COLO668 (cell line): Measurements from ENCODE around the gene MATCAP1.

Source experiments
- DNase-seq: peaks from one replicate; lab custom pipeline; 2025; ENCODE audit not compliant: unreplicated experiment; lab: John Stamatoyannopoulos, UW

Gene MATCAP1

GRCh38 chr16:67208154-67208896, 24.6 kb upstream of the MATCAP1 start:
- no peak for DNase-seq

DNA sequence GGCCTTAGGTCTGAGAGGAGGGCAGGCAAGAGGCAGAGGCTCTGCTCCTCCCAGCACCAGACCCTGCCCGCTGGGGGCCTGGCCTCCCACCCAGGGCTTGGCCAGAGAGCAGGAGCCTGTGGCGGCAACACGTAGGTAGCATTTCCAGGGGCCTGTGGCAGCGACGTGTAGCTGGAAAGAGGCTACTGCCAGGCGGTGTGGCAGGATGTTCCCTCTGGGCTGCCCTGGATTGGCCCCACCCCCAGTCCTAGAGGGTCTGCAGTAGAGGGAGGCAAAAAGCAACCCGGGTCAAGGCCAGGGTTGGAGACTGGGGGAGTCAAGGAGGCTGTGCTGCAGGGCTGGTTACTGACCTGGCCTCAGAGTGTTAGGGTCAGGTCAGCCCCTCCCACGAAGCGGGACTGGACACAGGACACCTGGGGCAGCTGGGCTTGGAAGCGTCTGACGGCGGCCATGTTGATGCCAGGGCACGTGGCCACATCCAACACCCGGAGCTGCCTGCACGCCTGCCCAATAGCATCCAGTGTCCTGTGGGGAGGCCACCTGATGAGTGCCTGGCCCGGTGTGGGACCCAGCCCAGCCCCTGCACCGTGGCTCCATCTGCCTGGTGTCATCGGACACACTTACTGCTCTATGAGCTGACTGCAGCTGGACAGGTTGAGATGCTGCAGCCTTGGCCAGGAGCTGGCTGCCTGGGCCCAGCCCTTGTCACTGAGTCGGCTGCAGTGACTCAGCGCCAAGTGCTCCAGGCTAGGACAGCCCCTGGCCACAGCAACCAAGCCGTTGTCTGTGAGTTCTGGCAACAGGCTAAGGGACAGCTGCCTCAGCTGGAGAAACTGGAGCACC, 23.7 kb upstream of the MATCAP1 start:
- DNase-seq: no peak

DNA sequence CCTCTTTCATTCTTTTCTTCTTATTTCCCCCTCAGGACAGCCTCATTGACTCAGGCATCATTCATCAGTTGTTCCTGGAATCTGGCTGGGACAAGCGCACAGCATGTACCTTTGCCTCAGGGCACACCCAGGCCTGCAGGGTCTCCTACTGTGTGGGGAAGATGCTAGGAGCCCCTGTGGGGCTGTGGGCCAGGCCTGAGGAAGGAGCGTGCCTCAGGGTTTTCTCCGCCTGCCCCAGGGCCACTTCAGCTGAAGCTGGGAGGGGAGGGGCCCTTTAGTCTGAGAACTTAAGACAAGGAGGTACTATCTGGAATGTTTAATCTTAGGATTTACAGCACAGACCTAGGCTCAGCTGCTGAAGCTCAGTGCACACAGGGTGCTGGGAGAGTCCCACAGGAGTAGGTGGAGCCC, 23.1 kb upstream of the MATCAP1 start:
- no peak for DNase-seq

- no peak for DNase-seq
Observed at GRCh38 chr16:67206129-67206837, 22.5 kb upstream of the MATCAP1 start.

DNA sequence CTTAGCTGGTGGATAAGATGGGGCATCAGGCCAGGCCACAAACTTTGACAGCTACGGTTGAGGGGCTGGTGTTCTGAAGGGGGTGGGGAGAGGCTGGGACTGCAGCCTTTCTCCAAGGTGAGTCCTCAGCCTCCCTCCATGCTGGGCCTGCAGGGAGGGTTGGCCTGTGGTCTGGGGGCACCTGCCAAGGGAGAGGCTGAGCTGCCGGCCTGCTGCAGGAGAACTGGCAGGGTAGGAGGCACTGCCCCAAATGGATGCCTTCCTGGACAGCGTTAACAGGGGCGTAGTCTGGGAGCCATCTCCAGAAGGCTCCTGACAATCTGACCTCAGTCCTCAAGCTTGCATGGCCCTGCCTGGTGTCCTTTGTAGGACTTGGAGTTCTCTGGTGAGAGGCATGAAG, 20.3 kb upstream of the MATCAP1 start:
- DNase-seq: no peak

DNA sequence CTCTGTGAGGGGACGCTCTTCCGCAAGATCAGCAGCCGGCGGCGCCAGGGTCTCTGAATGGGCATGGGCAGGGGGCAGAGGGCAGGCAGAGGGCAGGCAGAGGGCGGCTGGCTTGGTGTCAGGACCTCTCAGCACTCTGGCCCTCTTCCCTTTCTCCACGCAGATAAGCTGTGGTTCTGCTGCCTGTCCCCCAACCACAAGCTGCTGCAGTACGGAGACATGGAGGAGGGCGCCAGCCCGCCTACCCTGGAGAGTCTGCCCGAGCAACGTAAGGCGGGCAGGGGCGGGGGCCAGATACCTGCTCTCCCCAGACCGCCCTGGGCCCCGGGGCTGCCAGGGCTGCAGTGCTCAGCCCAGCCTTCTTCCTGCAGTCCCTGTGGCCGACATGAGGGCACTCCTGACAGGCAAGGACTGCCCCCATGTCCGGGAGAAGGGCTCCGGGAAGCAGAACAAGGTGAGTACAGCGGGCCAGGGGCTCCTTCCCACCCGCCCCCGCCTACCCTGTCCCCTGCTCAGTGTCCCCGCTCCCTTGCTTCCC, 19.3 kb upstream of the MATCAP1 start:
- no peak for DNase-seq

DNA sequence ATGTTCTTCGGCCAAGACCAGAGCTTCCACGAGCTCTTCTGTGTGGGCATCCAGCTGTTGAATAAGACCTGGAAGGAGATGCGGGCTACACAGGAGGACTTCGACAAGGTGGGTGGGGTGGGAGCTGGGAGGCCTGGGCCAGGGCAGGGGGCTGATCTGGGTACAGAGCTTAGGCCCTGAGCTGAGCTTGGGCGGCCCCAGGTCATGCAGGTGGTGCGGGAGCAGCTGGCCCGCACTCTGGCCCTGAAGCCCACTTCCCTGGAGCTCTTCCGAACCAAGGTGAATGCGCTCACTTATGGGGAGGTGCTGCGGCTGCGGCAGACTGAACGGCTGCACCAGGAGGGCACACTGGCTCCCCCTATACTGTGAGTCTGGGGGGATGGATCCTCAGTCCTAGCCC, 18.7 kb upstream of the MATCAP1 start:
- no peak for DNase-seq

DNA sequence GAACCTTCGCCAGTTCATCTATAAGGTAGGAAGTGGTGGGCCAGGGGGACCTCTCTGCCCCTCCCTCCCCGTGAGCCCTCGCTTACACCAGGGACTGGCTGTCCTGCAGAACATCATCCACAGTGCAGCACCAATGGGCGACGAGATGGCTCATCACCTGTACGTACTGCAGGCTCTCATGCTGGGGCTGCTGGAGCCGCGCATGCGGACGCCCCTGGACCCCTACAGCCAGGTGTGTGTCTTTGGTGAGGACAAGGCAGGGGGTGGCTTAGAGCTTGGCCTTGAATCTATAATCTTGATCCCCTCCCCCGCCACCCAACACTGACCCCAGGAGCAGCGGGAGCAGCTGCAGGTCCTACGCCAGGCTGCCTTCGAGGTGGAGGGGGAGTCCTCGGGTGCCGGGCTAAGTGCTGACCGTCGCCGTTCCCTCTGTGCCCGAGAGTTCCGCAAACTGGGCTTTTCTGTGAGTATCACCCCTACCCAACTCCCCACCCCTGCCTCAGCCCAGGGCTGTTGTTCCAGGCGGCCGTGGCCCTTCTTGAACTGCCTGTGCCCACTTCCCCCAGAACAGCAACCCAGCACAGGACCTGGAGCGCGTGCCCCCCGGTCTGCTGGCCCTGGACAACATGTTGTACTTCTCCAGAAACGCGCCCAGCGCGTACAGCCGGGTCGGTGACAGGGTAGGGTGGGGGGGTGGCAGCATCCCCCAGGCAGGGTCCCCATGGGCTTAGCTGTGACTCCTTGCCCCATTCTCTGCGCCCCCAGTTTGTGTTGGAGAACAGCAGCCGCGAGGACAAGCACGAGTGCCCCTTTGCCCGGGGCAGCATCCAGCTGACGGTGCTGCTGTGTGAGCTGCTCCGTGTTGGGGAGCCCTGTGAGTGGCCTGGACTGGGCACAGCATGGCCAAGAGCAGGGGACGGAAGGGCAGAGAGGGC, 17.9 kb upstream of the MATCAP1 start:
- no peak for DNase-seq

GRCh38 chr16:67200491-67200890, 16.7 kb upstream of the MATCAP1 start:
- DNase-seq: no peak

- no peak for DNase-seq
Observed at GRCh38 chr16:67199808-67200198, 16.0 kb upstream of the MATCAP1 start.

DNA sequence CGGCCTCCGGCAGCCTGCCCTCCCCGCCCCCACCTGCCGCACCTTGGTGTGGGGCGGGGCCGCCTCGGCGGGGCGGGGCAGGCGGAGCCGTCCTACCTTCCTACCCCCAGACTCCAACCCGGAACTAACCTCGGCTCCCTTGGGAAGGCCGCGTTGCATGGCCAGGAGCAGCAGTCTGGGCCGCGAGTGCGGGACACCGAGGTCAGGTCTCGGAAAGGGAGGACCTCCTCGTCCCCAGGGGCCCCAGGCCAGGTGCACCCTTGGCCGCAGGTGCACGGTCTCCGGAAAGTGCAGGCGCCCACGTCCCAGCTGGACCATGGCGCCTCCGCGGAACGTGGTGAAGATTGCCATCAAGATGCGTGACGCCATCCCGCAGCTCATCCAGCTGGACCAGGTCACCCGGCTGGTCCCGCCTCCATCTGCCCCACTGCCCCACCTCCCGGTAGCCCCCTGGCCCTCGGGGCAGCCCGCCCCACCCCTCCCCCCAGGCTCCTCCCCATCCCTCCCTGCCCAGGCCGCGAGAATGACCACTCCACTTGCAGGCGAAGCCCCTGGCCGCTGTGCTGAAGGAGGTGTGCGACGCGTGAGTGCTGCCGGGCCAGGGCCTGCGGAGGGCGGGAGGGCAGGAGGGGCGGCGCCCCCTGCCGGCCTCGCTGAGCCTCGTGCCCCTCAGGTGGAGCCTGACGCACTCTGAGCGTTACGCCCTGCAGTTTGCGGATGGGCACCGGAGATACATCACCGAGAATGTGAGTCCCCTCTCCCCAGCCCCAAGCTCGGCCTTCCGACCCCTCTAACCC, 15.4 kb upstream of the MATCAP1 start, which contains the start of gene ELMO3:
ELMO3 (plus strand) TSS at position 121 of the 797 bp plus-strand sequence; CDS start at position 317, 196 bp downstream.
- DNase-seq: peak; percentile 71

DNA sequence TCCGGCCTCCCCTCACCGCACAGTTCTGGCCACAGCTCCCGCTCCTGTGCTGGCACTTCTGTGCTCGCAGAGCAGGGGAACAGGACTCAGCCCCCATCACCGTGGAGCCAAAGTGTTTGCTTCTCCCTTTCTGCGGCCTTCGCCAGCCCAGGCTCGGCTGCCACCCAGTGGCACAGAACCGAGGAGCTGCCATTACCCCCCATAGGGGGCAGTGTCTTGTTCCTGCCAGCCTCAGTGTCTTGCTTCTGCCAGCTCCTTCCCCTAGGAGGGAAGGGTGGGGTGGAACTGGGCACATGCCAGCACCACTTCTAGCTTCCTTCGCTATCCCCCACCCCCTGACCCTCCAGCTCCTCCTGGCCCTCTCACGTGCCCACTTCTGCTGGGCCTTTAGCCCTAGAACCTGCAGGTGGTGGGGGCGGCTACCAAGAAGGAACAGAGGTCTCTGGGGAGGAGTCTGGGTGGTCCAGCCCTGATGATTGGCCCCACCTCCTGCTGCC, 14.5 kb upstream of the MATCAP1 start:
- DNase-seq: peak; percentile 40

GRCh38 chr16:67197704-67198103, 13.9 kb upstream of the MATCAP1 start:
- DNase-seq: no peak

DNA sequence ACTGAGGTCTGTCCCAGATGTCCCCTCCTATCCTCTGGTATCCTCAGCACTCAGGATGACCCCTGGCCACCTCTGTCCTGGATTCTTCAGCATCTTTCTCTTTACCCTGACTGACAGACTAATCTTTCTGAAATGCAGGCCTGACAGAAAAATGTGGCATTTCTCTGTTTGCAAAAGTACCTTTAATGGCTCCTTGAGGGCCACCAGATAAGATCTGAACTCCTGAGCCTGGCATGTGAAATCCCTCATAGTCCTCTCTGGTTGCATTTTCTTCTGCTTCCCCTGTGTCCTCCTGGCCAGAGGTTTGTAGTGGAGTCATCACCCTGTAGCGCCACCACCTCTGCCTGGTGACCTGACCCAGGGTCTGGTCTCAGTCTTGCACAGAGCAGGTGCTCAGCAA, 13.1 kb upstream of the MATCAP1 start:
- no peak for DNase-seq

GRCh38 chr16:67195676-67196075, 11.9 kb upstream of the MATCAP1 start:
- DNase-seq: no peak

DNA sequence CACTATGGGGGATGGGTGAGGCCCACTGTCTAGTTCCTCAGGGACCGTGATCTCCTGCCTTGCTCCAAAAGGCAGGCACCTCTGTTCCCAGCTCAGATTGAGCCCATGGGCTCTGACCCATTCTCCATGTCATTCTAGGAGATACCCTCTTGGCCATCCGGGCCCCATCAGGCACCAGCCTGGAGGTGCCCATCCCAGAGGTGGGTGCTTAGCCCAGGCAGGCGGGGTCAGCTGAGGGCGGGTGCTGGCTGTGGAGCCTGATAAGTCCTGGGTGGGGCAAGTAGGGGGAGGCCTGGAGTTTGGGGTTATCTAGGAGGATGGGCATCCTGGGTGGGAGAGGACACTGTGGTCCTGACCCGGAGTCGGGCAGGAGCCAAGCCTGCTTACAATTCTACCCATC, 10.5 kb upstream of the MATCAP1 start:
- no peak for DNase-seq

GRCh38 chr16:67193536-67193935, 9.8 kb upstream of the MATCAP1 start:
- DNase-seq: no peak

- DNase-seq: no peak
Observed at GRCh38 chr16:67192781-67193361, 9.1 kb upstream of the MATCAP1 start.
